ENCODE results near the gene BORCS5.

- TF ChIP-seq CTCF (IDR thresholded peaks at IDR 0.05) (no peak), POLR2AphosphoS5 (IDR thresholded peaks at IDR 0.05; ENCODE audit: low read depth, low read length) (no peak), SIN3A (IDR thresholded peaks at IDR 0.05; ENCODE audit: borderline replicate concordance, insufficient read depth, low read depth, low read length) (no peak), REST (IDR thresholded peaks at IDR 0.05; ENCODE audit: insufficient read depth in 1 of 2, low read depth in 2 of 2, low read length in 1 of 2) (no peak)
Measured at GRCh38 chr12:12468575-12468974, 111.7 kb downstream of the BORCS5 start.

Measured in Panc1 (cell line).